C4-2B (cell line): ENCODE measurements around the gene KIF5B.

ENCODE experiments used
- ZFX ChIP-seq: fragments of 450-650 bp; IDR thresholded peaks from 2 replicates; pipeline ENCODE4 v1.6.1; 2017
- TF ChIP-seq, protein P1 (sequence below): fragments of 450-650 bp; conservative IDR thresholded peaks from 2 replicates; pipeline ENCODE4 v1.5.1; 2017; ENCODE audit warnings: mild to moderate bottlenecking

DNA sequence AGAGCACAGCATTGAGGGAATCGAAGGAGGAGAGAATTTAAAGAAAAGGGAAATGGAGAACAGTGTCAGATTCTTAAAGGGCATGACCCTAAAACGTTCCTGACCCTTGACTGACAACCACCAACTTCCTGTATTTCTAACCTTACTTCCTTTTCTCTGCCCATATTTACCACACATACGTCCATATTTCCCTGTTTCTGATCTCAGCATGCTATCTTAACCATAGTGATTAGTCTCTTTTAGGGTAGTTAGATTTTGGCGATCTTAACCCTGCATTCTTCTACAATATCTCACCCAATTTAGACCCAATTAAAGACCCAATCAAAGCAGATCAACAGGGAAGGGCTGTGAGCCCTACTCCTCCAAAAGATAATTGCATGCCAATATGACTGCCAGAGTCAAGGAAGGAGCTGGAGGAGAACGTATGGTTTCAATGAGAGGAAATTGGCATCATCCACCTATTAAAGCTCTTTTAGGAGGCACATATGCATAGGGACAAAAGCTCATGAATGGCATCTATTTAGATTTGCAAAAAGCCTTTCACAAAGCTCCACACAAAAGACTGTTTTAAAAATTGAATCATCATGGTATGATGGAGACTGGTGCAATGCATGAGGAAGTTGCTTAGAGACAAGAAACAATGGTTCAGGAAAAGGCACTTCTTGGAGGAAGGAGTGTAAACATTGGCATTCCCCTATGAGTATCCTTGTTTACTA is 78.6 kb downstream of the KIF5B start:
- TF ChIP-seq, protein P1, sequence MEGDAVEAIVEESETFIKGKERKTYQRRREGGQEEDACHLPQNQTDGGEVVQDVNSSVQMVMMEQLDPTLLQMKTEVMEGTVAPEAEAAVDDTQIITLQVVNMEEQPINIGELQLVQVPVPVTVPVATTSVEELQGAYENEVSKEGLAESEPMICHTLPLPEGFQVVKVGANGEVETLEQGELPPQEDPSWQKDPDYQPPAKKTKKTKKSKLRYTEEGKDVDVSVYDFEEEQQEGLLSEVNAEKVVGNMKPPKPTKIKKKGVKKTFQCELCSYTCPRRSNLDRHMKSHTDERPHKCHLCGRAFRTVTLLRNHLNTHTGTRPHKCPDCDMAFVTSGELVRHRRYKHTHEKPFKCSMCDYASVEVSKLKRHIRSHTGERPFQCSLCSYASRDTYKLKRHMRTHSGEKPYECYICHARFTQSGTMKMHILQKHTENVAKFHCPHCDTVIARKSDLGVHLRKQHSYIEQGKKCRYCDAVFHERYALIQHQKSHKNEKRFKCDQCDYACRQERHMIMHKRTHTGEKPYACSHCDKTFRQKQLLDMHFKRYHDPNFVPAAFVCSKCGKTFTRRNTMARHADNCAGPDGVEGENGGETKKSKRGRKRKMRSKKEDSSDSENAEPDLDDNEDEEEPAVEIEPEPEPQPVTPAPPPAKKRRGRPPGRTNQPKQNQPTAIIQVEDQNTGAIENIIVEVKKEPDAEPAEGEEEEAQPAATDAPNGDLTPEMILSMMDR = no peak
- TF ChIP-seq ZFX = no peak
